Memory B cell (primary cell): Measurements from ENCODE around the gene RBFOX1.

Source experiments
- ATAC-seq: fragments of 150-1000 bp; cut with Tn5 transposase; 2 replicates; pipeline ENCODE4 v1.10.0; 2021; ENCODE audit warnings: low read depth, mild to moderate bottlenecking, moderate library complexity
- DNase-seq, 2 donors: peaks; one replicate each; pipeline ENCODE4 v3.0.0; 2022; ENCODE audit warnings: low spot score in 2 of 2
- H3K27ac Mint-ChIP-seq: one replicate; pipeline ENCODE4 v1.8.0; 2022; ENCODE audit warnings: mild to moderate bottlenecking, moderate library complexity, mixed read lengths
- H3K27me3 Mint-ChIP-seq: one replicate; pipeline ENCODE4 v1.8.0; 2022; ENCODE audit warnings: mixed read lengths
- H3K36me3 Mint-ChIP-seq: one replicate; pipeline ENCODE4 v1.8.0; 2022; ENCODE audit warnings: mild to moderate bottlenecking, mixed read lengths
- H3K4me1 Mint-ChIP-seq: one replicate; pipeline ENCODE4 v1.8.0; 2022; ENCODE audit warnings: mixed read lengths
- H3K4me3 Mint-ChIP-seq: one replicate; pipeline ENCODE4 v1.8.0; 2022; ENCODE audit warnings: mild to moderate bottlenecking, moderate library complexity, mixed read lengths
- H3K9me3 Mint-ChIP-seq: one replicate; pipeline ENCODE4 v1.8.0; 2022; ENCODE audit warnings: mixed read lengths

The RBFOX1 gene

DNA sequence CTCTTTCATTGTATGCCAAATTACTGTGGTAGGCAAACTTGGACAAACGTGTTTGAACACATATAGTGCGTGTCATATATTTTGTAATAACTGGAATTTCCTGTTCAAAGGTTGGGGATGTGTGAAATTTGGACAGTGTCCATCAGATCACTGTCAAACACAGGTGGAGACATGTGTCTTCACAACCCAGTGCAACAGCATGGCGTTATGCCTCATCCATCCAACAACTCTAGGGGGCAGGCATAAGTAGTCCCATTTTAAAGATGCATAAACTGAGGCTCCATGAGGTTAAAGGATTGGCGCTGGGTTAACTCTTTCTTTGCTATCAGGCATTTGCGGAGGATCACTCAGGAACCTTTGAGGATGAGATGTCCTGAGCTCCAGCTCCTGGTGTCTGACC, 103.7 kb downstream of the RBFOX1 start:
- no peak overlapping the region for H3K4me3 Mint-ChIP-seq
- ATAC-seq (no peak), DNase-seq (no peak)
- H3K9me3 Mint-ChIP-seq = peaks cover 4% of the 10 kb centered on the region
- no peaks in the 10 kb centered on the region for H3K27me3 Mint-ChIP-seq
- H3K4me1 Mint-ChIP-seq = no peaks in the 10 kb centered on the region
- H3K36me3 Mint-ChIP-seq = peaks cover 2% of the 10 kb centered on the region
- H3K27ac Mint-ChIP-seq = no peak overlapping the region

- Mint-ChIP-seq H3K4me3 (no peak overlapping the region), H3K9me3 (peaks cover 4% of the 10 kb centered on the region), H3K27me3 (no peaks in the 10 kb centered on the region), H3K27ac (no peak overlapping the region), H3K36me3 (peaks cover 2% of the 10 kb centered on the region), H3K4me1 (no peaks in the 10 kb centered on the region)
- ATAC-seq (no peak), DNase-seq (no peak)
Observed at GRCh38 chr16:7437135-7437804, 104.6 kb downstream of the RBFOX1 start.

DNA sequence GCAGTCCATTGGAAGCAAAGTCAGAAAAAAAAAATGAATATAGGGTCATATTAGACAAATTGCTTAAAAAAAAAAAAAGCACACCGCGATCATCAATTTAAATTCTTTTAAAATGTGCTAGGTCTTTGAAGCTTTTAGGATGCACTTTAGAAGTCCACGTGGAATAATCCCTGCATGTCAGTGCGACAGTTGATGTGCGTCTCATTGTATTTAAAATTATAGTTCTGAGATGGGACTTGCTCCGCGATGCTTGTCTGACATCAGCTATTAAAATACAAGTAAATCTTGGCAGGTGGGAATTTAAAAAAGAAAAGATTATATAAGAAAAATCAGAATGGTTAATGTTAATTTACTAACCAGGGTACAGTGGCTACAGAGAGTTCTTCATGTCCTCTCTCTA, 105.2 kb downstream of the RBFOX1 start:
- Mint-ChIP-seq H3K27me3 (no peaks in the 10 kb centered on the region), H3K4me1 (no peaks in the 10 kb centered on the region), H3K36me3 (peaks cover 2% of the 10 kb centered on the region), H3K9me3 (peaks cover 4% of the 10 kb centered on the region), H3K27ac (no peak overlapping the region), H3K4me3 (no peak overlapping the region)
- ATAC-seq (no peak), DNase-seq (no peak)

DNA sequence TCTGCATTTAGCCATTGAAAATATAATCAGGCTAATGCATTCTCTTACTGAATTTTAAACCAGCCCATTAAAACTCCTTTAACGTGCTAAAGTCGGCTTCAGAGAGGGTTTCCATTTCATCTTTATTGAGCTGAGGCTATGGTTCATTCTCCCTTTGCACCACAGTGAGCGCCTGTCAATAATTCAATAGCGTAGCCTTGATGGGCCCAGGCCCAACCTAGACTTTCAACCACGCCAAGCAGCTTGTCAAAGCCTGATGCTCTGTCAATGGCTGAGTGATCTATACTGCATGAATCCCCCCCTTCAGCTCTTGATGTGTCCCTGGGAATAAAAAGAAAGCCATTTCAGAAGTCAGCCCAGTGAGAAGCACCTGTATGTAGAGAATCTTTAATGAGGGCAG, 106.0 kb downstream of the RBFOX1 start:
- no peaks in the 10 kb centered on the region for H3K27me3 Mint-ChIP-seq
- peaks cover 4% of the 10 kb centered on the region for H3K9me3 Mint-ChIP-seq
- ATAC-seq (no peak), DNase-seq (no peak)
- no peaks in the 10 kb centered on the region for H3K4me1 Mint-ChIP-seq
- no peak overlapping the region for H3K4me3 Mint-ChIP-seq
- peaks cover 2% of the 10 kb centered on the region for H3K36me3 Mint-ChIP-seq
- no peak overlapping the region for H3K27ac Mint-ChIP-seq

DNA sequence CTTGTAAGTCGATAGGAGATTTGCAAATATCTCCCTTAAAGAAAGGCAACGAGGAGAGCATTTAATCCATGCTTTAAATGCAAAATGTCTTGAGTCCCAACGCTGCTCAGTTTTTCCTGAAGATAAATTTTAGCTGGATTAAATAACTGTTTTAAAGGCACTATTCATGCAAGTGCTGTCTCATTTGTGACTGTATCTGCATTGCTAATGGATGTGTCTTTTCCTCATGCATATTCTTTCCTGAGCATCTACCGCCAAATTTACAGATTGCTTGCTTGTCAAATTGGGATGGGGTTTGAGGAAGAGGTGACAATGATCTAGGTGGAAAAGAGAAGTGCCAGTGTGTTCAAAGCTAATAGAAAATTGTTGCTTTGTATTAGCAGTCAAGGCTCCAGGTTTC, 106.9 kb downstream of the RBFOX1 start:
- H3K27ac Mint-ChIP-seq = no peak overlapping the region
- no peaks in the 10 kb centered on the region for H3K36me3 Mint-ChIP-seq
- H3K4me1 Mint-ChIP-seq = no peaks in the 10 kb centered on the region
- peaks cover 4% of the 10 kb centered on the region for H3K9me3 Mint-ChIP-seq
- H3K4me3 Mint-ChIP-seq = no peak overlapping the region
- H3K27me3 Mint-ChIP-seq = no peaks in the 10 kb centered on the region
- DNase-seq (no peak), ATAC-seq (no peak)

DNA sequence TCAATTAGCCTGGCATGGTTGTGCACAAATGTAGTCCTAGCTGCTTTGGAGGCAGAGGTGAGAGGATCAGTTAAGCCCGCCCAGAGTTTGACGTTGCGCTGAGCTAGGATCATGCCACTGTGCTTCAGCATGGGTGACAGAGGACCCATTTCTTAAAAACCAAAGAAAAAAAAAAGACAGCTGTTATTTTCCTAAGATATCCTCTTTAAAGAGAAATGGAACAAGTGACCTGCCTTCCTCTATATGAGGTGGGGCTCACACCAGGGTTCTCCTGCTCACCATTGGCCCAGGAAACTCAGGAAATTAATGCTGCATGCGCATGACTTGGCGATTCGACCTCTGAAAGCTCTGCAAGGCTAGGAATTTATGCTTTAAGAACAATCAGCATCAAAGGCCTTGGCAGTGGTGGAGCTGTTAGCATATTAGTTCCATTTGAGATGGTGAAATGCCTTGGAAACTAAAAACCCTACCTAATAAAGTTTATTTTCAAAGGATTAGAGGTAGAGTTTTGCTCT, 108.3 kb downstream of the RBFOX1 start:
- Mint-ChIP-seq H3K27ac (no peak overlapping the region), H3K27me3 (no peaks in the 10 kb centered on the region), H3K9me3 (peaks cover under 1% of the 10 kb centered on the region), H3K4me1 (no peaks in the 10 kb centered on the region), H3K4me3 (no peak overlapping the region), H3K36me3 (no peaks in the 10 kb centered on the region)
- no peak for ATAC-seq
- DNase-seq = no peak

DNA sequence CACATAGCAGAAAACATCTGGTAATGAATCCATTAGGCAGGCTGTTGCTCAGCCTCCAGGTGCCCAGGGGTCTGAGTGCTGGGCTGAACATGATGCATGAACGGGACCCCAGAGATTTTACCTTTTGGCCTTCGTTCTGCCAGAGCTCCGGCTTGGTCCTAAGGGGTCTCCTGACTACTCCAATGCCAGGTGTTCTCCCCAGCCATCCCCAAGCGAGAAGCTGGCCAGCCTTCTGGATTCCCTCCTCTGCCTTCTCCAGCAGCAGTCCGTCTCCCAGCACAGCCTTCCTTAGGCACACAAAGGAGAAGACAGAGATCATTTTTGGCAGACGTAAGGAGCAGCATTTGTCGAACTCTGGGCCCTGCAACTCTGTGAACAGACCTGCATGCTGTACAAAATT, 109.4 kb downstream of the RBFOX1 start:
- H3K27ac Mint-ChIP-seq = no peak overlapping the region
- no peaks in the 10 kb centered on the region for H3K36me3 Mint-ChIP-seq
- no peak for DNase-seq
- H3K4me3 Mint-ChIP-seq = no peak overlapping the region
- no peaks in the 10 kb centered on the region for H3K27me3 Mint-ChIP-seq
- ATAC-seq = no peak
- no peaks in the 10 kb centered on the region for H3K4me1 Mint-ChIP-seq
- peaks cover 2% of the 10 kb centered on the region for H3K9me3 Mint-ChIP-seq

DNA sequence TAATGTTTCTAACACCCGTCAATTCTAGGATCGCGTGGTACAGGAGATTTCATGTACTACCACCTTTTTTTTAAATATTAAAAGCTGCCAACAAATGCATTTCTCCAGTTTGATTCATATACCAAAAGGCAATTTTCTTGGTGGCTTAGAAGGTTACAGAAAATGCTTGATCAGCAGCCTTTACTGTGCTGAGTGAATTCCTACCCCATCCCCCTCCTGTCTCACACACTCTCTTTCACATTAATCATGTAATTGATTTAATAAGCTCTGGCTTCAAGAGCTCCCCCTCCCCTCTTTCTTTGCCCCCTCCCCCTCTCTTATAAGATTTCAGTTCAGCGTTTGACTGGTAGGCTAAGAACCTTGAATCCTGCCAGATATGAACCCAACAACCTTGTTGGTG, 110.5 kb downstream of the RBFOX1 start:
- H3K27me3 Mint-ChIP-seq = no peaks in the 10 kb centered on the region
- no peaks in the 10 kb centered on the region for H3K4me1 Mint-ChIP-seq
- no peak overlapping the region for H3K27ac Mint-ChIP-seq
- no peak for ATAC-seq
- H3K4me3 Mint-ChIP-seq = no peak overlapping the region
- no peak for DNase-seq
- no peaks in the 10 kb centered on the region for H3K36me3 Mint-ChIP-seq
- peaks cover 3% of the 10 kb centered on the region for H3K9me3 Mint-ChIP-seq

DNA sequence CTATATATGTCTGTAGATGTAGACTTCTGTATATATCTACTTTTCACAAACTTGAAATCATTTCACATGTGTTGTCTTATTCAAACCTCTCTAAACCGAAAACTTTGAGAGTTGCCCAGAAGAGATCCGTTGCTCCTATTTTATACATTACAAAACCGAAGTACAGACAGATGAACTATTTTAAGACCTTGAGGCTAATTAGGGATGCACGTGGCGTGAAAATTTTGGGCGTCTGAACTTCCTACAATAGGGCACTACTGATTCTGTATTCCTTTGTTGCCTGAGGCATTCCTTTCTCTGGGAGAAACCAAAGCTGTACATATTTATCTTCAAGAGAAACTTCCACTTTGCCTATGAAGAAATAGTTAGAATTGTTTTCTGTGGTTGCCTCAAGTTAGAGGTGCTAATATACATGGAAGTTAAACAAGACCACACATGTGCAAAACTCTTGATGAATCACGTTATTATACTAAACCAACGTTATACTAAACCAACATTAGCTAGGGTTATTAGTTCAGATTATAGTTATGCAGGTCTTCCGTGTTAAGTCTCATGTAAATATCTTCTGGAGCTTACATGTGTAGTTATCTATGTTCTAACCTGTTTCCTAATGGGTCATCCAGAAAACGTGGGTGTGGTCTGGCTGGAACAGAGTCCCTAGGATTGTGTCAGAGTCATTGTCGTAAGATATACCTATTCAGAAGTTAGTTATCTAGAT, 111.2 kb downstream of the RBFOX1 start:
- no peak for ATAC-seq
- Mint-ChIP-seq H3K9me3 (peaks cover 6% of the 10 kb centered on the region), H3K27ac (no peak overlapping the region), H3K27me3 (no peaks in the 10 kb centered on the region), H3K4me1 (no peaks in the 10 kb centered on the region), H3K36me3 (no peaks in the 10 kb centered on the region), H3K4me3 (no peak overlapping the region)
- no peak for DNase-seq

GRCh38 chr16:7449306-7449705, 116.7 kb downstream of the RBFOX1 start:
- Mint-ChIP-seq H3K27me3 (no peaks in the 10 kb centered on the region), H3K4me3 (no peak overlapping the region), H3K27ac (no peak overlapping the region), H3K9me3 (peaks cover 16% of the 10 kb centered on the region), H3K36me3 (no peaks in the 10 kb centered on the region), H3K4me1 (no peaks in the 10 kb centered on the region)
- DNase-seq (no peak), ATAC-seq (no peak)

- Mint-ChIP-seq H3K27ac (no peak overlapping the region), H3K4me1 (no peaks in the 10 kb centered on the region), H3K27me3 (no peaks in the 10 kb centered on the region), H3K36me3 (no peaks in the 10 kb centered on the region), H3K9me3 (peaks cover 16% of the 10 kb centered on the region), H3K4me3 (no peak overlapping the region)
- DNase-seq (no peak), ATAC-seq (no peak)
Observed at GRCh38 chr16:7449808-7450207, 117.2 kb downstream of the RBFOX1 start.

DNA sequence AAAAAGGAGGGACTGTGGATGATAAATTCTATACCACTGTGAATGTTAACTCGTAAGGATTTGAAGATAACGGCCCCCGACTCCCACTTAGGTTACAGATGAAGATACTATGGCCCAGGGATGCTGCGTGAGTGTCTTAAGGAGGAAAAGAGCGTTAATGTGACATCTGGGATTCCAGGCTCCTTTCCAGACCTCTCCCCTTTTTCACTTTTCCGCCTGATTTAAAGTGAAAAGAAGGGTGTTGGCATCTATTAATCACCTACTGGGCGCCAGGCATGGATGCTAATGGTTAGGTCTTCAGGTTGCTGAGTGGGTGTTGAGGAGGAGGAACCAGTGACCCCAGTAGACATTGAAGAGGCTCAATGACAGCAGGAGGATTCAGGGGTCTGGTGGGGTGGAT, 117.8 kb downstream of the RBFOX1 start:
- H3K9me3 Mint-ChIP-seq = peaks cover 16% of the 10 kb centered on the region

GRCh38 chr16:7452090-7452489, 119.4 kb downstream of the RBFOX1 start:
- Mint-ChIP-seq H3K27ac (no peak overlapping the region), H3K27me3 (no peaks in the 10 kb centered on the region), H3K9me3 (peaks cover 14% of the 10 kb centered on the region), H3K4me3 (no peak overlapping the region), H3K4me1 (no peaks in the 10 kb centered on the region), H3K36me3 (no peaks in the 10 kb centered on the region)
- ATAC-seq (no peak), DNase-seq (no peak)

More for the DNA sequence above, 117.8 kb downstream of the RBFOX1 start:
- Mint-ChIP-seq H3K4me1 (no peaks in the 10 kb centered on the region), H3K36me3 (no peaks in the 10 kb centered on the region), H3K27me3 (no peaks in the 10 kb centered on the region), H3K27ac (no peak overlapping the region), H3K4me3 (no peak overlapping the region)
- no peak for ATAC-seq
- DNase-seq = no peak

DNA sequence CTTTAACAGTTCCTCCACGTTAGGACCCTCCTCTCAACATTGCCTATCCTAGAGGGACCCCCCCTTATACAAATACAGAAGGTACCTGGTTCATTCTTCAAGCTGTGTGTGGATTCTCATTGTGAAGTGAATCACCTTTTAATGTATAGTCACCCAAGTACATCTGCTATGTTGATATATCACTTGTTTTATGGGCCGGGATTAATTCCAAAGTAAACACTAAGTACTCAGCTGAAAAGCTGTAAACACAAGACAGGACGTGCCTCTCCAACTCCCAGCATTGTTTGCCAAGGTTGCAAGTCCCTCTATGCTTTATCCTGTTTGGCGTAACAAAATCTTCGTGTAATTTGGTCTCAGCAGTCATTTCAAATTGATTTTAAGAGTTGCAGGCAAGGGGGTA, 123.6 kb downstream of the RBFOX1 start:
- no peaks in the 10 kb centered on the region for H3K27me3 Mint-ChIP-seq
- H3K36me3 Mint-ChIP-seq = no peaks in the 10 kb centered on the region
- H3K9me3 Mint-ChIP-seq = peaks cover 18% of the 10 kb centered on the region

GRCh38 chr16:7458144-7458543, 125.5 kb downstream of the RBFOX1 start:
- Mint-ChIP-seq H3K36me3 (no peaks in the 10 kb centered on the region), H3K4me3 (no peak overlapping the region), H3K9me3 (peaks cover 16% of the 10 kb centered on the region), H3K4me1 (no peaks in the 10 kb centered on the region), H3K27me3 (no peaks in the 10 kb centered on the region), H3K27ac (no peak overlapping the region)
- ATAC-seq = no peak
- no peak for DNase-seq

More for the DNA sequence above, 123.6 kb downstream of the RBFOX1 start:
- ATAC-seq = no peak
- DNase-seq = no peak
- Mint-ChIP-seq H3K27ac (no peak overlapping the region), H3K4me1 (no peaks in the 10 kb centered on the region), H3K4me3 (no peak overlapping the region)
